Putamen (tissue), 1 donor: ENCODE results near the gene CCDC154.

Experiments
- DNase-seq: peaks from one replicate; pipeline ENCODE4 v3.0.0-alpha.2; 2016; ENCODE audit warnings: low spot score

The CCDC154 gene

DNA sequence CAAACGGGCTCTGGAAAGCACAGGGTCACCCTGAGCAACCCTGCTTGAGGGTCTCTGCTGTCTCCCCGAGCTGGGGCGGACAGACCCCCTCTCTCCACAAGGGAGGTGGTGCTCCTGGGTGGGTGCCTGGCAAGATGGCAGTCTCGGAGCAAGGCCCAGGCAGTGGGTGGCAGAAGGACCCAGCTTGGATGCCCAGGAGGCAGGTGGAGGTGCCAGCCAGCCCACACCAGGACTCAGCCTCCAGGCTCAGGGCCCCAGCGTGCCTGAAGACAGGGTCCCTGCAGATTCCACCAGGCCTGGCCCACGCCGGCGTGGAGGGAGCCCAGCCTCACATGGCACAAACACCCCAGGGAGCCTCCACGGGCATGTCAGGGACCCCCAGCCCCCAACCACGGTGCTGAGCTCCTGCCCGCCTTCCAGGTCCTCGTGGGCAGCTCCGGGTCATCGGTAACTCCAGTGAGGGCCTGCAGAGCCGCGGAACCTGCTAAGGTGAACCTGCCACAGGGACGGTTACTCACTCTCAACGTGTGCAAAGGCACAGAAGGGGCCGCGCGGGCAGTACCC, 50.7 kb downstream of the CCDC154 start:
- DNase-seq: no peak

DNA sequence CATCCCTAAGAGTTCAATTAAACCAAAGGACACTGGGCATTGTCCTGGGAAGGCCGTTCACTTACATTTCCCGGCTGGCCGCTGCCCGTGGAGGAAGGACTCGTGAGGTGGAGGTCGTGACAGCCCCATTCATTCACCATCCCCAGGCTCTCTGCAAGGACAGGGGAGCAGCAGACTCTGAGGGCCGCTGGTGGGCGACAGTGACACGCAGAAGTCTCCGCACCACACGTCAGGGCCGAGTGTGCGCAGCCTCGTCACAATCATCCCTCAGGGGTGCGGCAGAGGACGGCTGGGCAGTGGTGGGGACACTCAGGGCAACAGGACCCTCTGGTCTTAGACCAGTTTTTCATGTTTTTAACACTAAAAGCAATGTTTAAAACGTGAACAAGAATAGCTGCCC, 51.5 kb downstream of the CCDC154 start:
- no peak for DNase-seq

DNA sequence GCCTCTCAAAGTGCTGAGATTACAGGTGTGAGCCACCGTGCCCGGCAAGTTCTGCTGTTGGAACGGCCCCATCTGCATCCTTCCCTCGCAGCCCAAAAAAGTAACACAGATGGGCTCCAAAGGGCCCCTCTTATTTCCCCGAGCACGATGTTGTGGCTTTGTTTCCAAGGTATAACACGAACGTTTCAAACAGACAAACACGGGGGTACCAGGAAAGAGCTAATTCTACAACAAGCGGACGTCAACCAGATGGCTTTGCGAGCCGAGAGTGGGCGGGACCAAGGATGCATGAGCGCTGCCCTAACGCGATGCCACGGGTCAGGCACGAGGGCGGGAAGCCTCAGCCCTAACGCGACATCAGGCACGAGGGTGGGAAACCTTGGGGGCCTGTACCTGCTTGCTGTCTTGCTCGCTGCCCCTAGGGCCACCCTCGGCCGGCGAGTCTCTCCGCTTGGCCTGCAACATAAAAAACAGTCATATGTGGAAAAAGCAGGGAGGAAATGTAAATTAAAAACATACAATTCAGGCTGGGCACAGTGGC, 54.0 kb downstream of the CCDC154 start:
- no peak for DNase-seq

DNA sequence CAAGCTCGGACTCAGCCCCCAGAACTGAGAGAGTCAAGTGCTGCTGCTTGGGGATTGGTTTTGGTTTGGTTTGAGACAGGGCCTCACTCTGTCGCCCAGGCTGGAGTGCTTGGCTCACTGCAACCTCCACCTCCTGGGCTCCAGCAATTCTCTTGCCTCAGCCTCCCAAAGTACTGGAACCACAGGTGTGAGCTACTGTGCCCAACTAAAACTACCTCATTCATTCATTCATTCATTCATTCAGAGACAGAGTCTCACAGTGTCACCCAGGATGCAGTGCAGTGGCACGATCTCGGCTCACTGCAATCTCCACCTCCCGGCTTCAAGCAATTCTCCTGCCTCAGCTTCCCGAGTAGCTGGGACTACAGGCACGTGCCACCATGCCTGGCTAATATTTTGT, 54.6 kb downstream of the CCDC154 start:
- no peak for DNase-seq

DNA sequence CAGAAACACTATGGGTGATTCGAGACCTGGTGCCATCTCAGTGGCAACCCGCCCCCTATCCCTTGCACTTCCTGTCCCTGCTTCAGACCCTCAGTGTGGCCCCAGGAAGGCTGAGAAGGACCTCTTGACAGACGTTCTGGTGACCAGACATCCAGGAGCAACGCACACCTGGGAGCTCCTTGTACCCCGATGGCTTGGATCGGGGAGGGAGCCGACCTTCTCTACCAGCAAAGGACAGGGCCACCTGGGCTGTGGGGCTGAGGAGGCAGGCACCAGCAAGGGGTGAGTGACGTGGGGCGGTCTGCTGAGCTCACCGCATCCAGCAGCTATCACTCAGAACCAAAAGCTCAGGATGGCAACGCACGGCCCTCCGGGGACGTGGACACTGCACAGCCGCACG, 57.0 kb downstream of the CCDC154 start:
- DNase-seq: no peak

DNA sequence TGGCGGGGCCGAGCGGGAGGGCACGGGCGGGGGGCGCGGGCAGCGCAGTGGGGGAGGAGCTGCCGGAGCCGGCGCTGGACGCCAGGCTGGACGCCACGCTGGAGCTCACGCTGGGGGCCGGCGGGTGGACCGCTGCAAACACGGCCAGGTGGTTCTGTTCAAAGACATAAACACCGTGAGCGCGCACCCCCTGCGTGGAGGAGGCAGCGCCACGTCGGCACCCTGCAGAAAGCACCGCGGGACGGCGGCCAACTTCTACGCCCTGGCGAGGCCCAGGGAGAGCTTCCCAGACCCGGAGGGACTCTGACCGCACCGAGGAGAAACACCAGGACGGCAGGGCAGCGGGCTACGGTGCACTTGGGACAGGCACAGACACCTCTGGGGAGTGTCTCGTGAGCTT, 59.1 kb downstream of the CCDC154 start:
- DNase-seq: no peak
